GM21447 (cell line): ENCODE data around the gene CBX3.
"Not testable (repeated sequence)": the region's sequence is repeated elsewhere in the genome, so short reads cannot be mapped to it uniquely, and the experiment has no call there.

Experiments used
- ATAC-seq: cut with Tn5 transposase; IDR thresholded peaks from one replicate; pipeline ENCODE4 v1.9.1; 2021; ENCODE audit not compliant: unreplicated experiment

Gene CBX3

DNA sequence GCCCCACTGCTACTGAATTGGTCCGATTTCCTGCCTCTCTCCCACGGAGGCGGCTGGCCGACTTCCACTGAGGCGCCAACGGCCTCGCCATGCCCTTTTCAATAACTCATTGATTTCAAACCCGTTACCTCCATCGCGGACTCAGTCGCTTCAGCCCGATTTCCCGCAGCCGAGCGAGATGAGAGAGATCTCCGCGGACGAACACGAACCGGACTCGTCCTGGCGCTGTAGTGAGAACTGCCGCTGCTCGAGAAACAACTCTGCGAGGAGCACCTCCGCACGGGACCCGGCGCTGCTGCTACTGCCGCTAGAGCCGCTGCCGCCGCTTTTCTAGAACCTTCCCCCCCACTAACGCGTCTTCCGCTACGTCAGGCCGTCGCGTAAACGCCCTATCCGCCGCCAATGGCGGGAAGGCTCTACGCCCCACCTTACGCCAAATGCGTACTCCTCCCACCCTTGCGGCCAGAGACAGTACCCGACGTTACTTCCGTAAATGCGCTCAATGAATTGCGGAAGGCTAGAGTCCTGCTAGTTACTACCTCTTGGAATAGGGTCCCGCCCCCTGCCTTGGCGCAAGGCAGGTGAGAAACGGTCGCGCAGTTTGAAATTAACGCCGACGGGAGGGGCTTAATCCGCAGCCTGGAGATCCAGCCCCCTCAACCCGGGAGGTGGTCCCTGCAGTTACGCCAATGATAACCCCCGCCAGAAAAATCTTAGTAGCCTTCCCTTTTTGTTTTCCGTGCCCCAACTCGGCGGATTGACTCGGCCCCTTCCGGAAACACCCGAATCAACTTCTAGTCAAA, 900 bp upstream of the CBX3 start, which contains the start of gene HNRNPA2B1:
Gene HNRNPA2B1, minus strand, starts transcription at position 303 of the 803 bp plus-strand sequence. Its CDS starts 169 bp downstream, at position 134.
- ATAC-seq, result peak; percentile 46

DNA sequence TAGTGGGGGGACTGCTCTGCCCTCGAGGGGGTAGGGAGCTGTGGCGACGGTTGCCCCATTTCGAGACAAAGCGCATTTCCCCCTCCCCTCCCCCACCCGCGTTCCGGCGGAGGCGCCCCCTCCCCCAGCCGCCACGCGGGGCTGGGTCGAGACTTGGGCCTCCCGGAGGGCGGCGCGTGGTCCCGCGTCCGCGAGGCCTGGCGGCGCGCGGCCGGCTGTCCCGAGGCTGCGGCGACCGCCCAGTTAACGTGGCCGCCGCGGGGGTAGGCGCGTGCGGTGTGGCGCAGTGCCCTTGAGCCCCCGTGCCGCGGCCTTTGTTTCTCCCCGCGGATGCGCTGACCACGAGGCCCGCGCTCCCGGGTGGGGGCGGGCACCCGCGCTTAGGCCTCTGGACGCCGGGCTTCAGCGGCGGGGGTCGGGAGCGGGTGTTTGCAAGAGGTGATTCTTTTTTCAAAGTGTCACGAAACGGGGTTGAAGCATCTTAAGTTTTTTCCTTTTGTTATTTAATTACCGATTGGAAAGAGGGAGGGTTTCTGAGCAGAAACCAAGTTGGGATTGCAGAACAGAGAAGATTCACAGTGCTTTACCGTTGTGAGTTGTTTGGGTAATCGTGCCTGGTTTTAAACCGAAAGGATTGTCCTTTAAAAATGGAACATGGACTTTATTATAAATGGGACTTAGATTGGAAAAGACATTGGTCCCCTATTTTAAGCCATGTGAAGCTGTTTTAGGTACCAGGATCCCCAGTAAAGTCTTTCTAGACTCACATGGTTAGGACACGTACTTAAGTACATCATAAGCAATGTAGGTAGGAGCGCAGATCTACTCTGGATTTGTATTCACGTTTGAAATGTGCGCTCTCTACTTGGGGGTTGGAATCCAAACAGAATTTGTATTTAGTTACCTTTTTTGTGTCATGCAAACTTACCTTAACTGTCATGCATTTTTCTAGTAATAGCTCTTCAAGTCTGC, 760 bp downstream of the CBX3 start:
- no peak for ATAC-seq

DNA sequence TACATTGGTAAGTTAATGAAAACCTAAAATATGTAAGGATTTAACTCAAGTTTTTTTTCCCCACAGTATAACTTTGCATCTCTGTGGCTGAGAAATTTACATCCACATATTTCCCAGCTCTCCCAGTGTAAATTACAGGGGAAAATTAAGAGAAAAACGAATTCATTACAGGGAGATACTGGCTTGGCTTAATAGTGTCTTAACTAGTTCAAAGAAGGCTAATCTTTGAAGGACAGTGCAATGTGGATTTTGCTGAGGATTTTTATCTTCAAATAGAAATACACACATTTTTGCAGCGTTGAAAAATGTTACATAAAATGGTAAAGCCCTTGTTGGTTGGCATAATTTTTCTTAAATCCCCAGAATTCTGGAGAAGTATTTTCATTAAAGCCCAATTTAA, 1.5 kb downstream of the CBX3 start:
- no peak for ATAC-seq

DNA sequence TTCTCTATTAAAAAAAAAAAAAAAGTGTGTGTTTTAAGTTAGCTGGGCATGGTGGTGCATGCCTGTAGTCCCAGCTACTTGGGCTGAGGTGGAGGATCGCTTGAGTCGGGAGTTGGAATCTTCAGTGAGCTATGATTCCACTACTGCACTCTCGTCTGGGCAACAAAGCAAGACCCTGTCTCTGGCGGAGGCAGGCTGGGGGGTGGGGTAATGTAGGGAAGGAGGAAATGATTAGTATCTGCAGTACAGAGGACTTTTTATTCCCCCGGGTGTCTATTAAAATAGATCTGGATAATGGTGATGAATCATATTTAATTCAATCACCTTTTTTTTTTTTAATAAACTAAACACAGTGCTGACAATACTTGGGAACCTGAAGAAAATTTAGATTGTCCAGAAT, 6.5 kb downstream of the CBX3 start:
- no peak for ATAC-seq

DNA sequence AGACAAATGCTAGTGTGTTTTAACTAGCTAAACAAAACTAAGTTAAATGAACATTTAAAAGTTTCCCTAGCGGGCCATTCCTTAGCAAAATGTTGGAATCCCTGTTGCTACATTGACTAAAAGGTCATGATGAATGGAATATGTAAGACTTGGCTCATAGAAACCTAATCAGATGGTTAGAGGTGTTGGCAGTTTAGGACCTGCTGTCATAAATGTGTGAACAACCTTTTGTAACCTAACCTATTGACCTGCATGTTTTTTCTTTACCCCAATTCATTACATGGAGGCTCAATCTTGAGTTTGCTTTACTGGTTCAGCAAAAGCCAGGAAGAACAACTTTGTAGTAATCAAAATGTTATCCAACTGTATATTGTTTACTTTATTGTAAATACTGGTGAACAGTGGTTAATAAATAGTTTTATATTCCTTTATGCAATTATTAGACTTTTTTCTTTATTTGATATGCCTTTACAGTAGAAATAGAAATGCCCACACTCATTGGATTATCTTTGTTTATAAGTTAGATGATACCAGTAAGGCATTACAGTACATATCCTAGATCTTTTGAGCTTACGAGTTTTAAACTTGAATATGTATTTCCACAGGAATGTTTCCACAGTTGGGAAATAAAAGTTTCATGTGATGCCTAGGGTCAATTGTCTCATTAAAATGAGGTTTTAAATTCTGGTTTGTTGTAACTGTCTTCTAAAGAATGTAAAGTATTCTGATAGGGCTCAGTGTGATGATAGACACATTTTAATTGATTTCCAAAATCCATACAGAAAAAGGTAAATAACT, 11.6 kb downstream of the CBX3 start:
- ATAC-seq, result no peak

DNA sequence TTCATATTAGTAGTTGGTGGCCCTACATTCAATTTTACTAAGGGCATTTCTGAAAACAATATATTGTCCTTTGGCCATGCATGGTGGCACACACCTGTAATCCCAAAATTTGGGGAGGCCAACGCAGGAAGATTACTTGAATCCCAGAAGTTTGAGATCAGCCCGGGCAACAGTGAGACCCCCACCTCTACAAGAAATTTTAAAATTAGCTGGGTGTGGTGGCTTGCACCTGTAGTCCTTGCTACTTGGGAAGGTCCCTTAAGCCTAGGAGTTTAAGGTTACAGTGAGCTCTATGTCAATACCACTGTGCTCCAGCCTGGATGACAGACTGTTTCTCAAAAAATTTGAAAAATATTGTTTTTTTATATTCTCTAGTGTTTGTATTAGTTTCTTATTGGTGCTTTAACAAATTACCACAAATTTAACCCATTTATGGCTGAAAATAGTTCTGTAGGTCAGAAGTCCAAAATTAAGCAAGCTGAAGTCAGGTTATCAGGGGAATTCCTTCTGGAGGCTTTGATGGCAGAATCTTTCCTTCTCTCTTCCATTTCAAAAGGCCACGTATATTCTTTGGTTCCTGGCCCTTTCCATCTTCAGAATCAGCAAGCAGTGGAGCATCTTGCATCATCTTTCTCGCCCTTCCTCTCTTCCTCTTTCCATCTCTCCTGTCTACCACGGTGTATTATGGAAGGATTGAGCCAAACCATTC, 12.4 kb downstream of the CBX3 start:
- no peak for ATAC-seq

DNA sequence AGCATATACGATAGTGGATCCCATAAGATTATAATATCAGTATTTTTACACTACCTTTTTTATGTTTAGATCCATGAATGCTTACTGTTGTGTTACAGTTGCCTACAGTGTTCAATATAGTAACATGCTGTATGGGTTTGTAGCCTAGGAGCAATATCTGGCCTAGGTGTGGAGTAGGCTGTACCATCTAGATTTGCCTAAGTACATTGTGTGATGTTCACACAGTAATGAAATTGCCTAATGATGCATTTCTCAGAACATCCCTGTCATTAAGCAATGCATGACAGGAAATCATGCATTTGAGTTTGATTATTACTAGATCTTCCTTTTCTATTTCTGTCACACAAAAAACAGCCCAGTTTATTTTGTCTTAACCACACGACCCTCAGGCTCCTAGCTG, 14.5 kb downstream of the CBX3 start:
- ATAC-seq, result no peak

DNA sequence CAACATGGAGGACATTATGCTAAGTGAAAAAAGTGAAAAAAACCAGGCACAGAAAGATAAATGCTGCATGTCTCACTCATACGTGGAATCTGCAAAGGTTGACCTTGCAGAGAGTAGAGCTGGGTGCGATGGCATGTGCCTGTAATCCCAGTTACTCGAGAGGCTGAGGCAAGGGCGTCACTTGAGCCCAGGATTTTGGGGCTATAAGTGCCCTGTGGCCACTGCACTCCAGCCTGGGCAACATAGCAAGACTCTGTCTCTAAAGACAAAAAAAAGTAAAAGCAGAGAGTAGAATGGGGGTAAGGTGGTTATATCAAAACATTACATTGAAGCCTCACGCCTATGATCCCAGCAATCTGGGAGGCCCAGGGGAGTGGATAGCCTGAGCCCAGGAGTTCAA, 22.8 kb downstream of the CBX3 start:
- ATAC-seq, result no peak

DNA sequence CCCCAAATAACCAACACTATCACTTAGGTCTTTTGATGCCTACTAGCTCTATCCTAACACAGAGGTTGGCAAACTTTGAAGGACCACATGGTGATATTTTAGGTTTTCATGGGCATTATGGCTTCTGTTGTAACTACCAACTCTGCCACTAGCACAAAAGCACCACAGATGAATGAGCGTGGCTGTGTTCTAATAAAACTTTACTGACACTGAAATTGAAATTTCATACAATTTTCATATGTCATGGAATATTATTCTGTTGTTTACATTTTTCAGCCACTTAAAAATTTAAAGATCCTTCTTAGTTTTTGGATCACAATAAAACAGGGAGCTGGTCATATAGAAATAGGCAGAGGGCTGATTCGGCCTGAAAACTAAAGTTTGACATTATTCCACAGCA, 26.4 kb downstream of the CBX3 start:
- no peak for ATAC-seq

DNA sequence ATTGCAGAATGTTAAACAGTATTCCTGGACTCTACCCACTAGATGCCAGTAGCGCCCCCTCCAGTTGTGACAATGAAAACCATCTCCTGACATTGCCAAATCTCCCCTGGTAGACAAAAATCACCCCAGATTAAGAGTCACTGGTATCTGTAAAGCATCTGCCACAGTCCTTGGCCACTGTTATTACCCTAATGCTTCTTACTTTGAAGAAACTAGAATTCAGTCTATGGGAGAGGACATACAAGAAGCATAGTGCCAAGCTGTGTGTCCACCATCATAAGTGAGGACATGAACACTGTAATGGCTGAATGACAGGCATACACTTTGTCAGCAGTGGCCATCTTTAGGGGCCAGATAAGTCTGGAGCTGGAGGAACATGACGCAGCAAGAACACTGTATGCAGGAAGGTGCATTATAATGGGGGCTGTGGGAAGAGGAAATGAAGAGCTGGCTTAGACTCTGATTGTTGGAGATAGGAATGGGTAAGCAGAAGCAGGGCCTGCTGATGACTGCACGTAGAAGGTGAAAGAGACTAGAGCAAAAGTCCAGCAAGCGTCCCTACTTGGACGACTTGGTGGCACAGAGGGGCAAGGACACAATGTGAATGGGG, 32.5 kb downstream of the CBX3 start:
- no peak for ATAC-seq

DNA sequence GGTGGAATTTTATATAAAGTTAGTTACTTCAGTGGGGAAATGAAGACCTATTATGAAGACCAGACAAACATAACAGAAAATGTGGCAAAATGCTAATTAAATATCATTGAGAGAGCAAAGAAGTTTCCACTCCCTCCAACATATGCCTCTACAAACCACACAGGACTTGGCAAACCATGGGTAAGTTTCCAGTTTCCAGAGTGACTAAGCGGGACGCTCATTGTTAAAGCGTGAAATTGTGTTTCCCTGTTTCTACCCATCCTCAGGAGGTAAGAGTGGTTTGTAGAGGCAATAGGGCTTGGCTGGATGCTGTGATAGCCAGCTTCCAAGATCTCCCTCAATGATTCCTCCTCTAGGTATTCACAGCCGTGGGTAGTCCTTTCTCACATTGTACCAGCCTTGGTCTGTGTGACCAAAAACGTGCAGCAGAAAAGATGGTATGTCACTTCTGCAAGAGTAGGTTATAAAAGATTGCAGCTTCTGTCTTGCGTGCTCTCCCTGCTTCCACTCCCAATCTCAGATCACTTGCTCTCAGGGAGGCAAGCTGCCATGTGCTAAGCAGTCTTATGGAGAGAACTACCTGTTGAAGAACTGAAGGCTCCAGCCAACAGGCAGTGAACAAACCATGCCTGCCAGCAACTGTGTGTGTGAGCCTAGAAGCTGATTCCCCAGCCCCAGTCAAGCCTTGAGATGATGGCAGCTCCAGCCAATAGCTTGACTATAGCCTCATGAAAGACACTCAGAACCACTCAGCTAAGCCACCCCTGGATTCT, 35.7 kb downstream of the CBX3 start:
- no peak for ATAC-seq

DNA sequence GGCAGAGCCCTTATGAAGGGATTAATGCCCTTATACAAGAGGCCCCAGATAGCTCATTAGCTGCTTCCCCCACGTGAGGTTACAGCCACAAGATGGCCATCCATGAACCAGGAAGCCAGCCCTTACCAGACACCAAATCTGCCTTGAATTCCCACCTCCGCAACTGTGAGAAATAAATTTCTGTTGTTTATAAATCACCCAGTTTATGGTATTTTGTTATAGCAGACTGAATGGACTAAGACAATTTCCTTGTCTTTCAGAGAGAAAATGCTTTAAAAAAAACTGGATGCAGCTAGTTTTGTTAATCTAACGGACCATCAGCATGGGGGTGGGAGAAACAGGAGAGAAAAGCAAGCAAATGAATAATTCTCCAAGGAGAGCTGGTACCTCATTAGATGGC, 36.5 kb downstream of the CBX3 start:
- no peak for ATAC-seq

DNA sequence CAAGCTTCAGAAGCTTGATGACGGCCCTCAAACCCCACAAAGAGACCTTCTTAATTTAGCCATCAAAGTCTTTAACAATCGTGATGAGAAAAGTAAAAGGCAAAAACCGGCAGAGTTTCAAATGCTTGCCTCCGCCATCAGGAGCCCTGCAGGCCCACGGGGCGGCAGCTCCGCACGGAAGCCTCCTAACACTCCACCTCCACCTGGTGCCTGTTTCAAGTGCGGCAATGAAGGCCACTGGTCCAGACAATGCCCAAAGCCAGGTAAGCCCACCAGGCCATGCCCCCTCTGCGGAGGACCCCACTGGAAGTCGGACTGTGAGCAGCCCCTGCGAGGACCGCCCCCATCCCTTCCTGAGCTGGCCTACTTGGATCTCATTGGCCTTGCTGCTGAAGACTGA, 43.6 kb downstream of the CBX3 start:
- ATAC-seq, result no peak

DNA sequence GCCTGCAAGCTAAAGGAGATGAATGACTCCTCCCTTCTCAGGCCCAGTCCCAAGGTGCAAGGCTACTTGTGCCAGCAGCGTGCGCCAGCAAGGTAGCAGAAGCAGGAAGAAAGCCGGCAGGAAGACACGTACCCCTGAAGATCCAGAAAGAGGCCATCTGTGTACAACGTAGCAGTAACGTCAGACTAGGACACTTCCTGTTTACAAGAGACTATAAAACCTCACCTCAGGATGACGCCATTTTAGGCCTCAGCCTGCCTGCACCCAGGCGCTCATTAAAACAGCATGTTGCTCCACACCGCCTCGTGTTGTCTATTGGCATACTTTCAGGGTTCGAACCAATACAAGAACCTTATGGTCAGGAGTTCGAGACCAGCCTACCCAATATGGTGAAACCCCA, 48.7 kb downstream of the CBX3 start:
- no peak for ATAC-seq

DNA sequence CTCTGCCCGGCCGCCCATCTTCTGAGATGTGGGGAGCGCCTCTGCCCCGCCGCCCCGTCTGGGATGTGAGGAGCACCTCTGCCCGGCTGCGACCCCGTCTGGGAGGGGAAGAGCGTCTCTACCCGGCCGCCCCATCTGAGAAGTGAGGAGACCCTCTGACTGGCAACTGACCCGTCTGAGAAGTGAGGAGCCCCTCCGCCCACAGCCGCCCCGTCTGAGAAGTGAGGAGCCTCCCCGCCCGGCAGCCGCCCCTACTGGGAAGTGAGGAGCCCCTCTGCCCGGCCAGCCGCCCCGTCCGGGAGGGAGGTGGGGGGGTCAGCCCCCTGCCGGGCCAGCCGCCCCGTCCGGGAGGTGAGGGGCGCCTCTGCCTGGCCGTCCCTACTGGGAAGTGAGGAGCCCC, 60.3 kb downstream of the CBX3 start:
- ATAC-seq, result not testable (repeated sequence)
